Endothelial cell of umbilical vein (primary cell): ENCODE data around the gene SPATA18. TPM values are rescaled to one million over a fixed set of nuclear protein-coding genes. Genes with fewer than 3 reads are reported as not detected.

Experiments used
- BruUV-seq: library from RNA; stranded (reverse); fragments of 400-500 nt; replicated peaks from 2 replicates; lab custom pipeline; 2021; lab: Mats Ljungman, UMichigan
- CTCF ChIA-PET: fragments of 300-600, 350-600 bp; sonication (Branson Sonifier 250); formaldehyde crosslinking; loops from one replicate; lab custom pipeline; 2021; ENCODE audit warnings: antibody characterized with exemption, inconsistent platforms; lab: Charles Lee
- POLR2A ChIA-PET: fragments of 300-600, 350-600 bp; sonication (Branson Sonifier 250); formaldehyde crosslinking; loops from one replicate; lab custom pipeline; 2021; ENCODE audit warnings: antibody characterized with exemption, inconsistent platforms; lab: Charles Lee
- DNase-seq: peaks from one replicate; pipeline ENCODE4 v3.0.0-alpha.2; 2011; ENCODE audit warnings: low read depth, low spot score
- FAIRE-seq: peaks from 2 replicates; lab custom pipeline; 2011; peaks lifted over from hg19 to GRCh38; lab: Jason Lieb, UNC
- H2AFZ ChIP-seq: 2 replicates; pipeline ENCODE4 v1.6.0; 2012; ENCODE audit warnings: low read depth, low read length, control low read depth, inconsistent platforms
- H3K27ac ChIP-seq: 2 replicates; pipeline ENCODE4 v1.5.1; 2011; ENCODE audit warnings: low read depth, mild to moderate bottlenecking, control low read depth, low read length, moderate library complexity; ENCODE audit not compliant: insufficient read depth
- H3K27me3 ChIP-seq, 2 experiments: 2 replicates each; pipeline versions ENCODE4 v1.6.0 to v1.6.1; 2011; ENCODE audit warnings: low read length in 2 of 2, mixed read lengths in 1 of 2; ENCODE audit not compliant: control insufficient read depth in 2 of 2, insufficient read depth in 2 of 2
- H3K36me3 ChIP-seq, 2 experiments: 2 replicates in 1 of 2; 3 replicates in 1 of 2; pipeline ENCODE4 v1.5.1; 2011; ENCODE audit warnings: low read length in 2 of 2, mild to moderate bottlenecking in 1 of 2, moderate library complexity in 1 of 2; ENCODE audit not compliant: control insufficient read depth in 2 of 2, insufficient read depth in 2 of 2; ENCODE audit errors: extremely low read depth in 1 of 2
- H3K4me1 ChIP-seq: 3 replicates; pipeline ENCODE4 v1.5.1; 2011; ENCODE audit warnings: mild to moderate bottlenecking, low read length; ENCODE audit not compliant: control insufficient read depth, insufficient read depth; ENCODE audit errors: extremely low read depth
- H3K4me2 ChIP-seq: 2 replicates; pipeline ENCODE4 v1.6.1; 2011; ENCODE audit warnings: low read length, control low read depth, mixed read lengths; ENCODE audit not compliant: insufficient read depth
- H3K4me3 ChIP-seq, 3 experiments: fragments of 200-600 bp in 1 of 3; sonication (generic), shearing (Covaris generic) in 1 of 3; replicated peaks in 1 of 3; 2 replicates each; pipeline ENCODE4 v1.5.1; 2011 to 2016; ENCODE audit warnings: control low read depth in 3 of 3, low read length in 3 of 3, mild to moderate bottlenecking in 2 of 3, inconsistent platforms in 1 of 3, low read depth in 1 of 3, moderate library complexity in 1 of 3; ENCODE audit not compliant: insufficient read depth in 1 of 3
- H3K79me2 ChIP-seq: 2 replicates; pipeline ENCODE4 v1.6.0; 2012; ENCODE audit warnings: low read length, inconsistent platforms; ENCODE audit not compliant: control insufficient read depth, insufficient read depth
- H3K9ac ChIP-seq: replicated peaks from 2 replicates; pipeline ENCODE3; 2011; ENCODE audit warnings: low read length, control low read depth; ENCODE audit not compliant: insufficient read depth; ENCODE audit errors: extremely low read depth
- H3K9me1 ChIP-seq: replicated peaks from 3 replicates; pipeline ENCODE4 v1.6.0; 2011; ENCODE audit warnings: mild to moderate bottlenecking, low read length; ENCODE audit not compliant: control insufficient read depth, insufficient read depth; ENCODE audit errors: extremely low read depth
- H3K9me3 ChIP-seq: replicated peaks from 2 replicates; pipeline ENCODE4 v1.5.1; 2012; ENCODE audit warnings: low read length, inconsistent platforms; ENCODE audit not compliant: control insufficient read depth, insufficient read depth
- H4K20me1 ChIP-seq: replicated peaks from 2 replicates; pipeline ENCODE3; 2011; ENCODE audit warnings: mild to moderate bottlenecking, low read length; ENCODE audit not compliant: control insufficient read depth, insufficient read depth; ENCODE audit errors: extremely low read depth
- EZH2 ChIP-seq: IDR thresholded peaks from 2 replicates; pipeline ENCODE4 v1.6.1; 2012; ENCODE audit warnings: borderline replicate concordance, low read depth, mild to moderate bottlenecking, moderate library complexity, low read length, inconsistent platforms; ENCODE audit not compliant: severe bottlenecking
- FOS ChIP-seq: IDR thresholded peaks from 2 replicates; pipeline ENCODE4 v1.6.1; 2011; ENCODE audit warnings: mild to moderate bottlenecking, low read length, moderate library complexity, borderline replicate concordance; ENCODE audit not compliant: insufficient read depth
- GATA2 ChIP-seq: IDR thresholded peaks from 2 replicates; pipeline ENCODE4 v1.7.0; 2011; ENCODE audit warnings: low read depth, mild to moderate bottlenecking, moderate library complexity, mixed read lengths, low read length; ENCODE audit not compliant: insufficient read length, insufficient read depth
- JUN ChIP-seq: IDR thresholded peaks from 2 replicates; pipeline ENCODE4 v1.6.1; 2011; ENCODE audit warnings: borderline replicate concordance, low read depth; ENCODE audit not compliant: insufficient read length, insufficient read depth
- MYC ChIP-seq: IDR thresholded peaks from one replicate; pipeline ENCODE4 v1.6.1; 2011; ENCODE audit warnings: mild to moderate bottlenecking, low read depth, low read length
- POLR2A ChIP-seq: IDR thresholded peaks from 2 replicates; pipeline ENCODE4 v1.6.1; 2012; ENCODE audit warnings: low read depth, mild to moderate bottlenecking, control low read depth, low read length
- POLR2AphosphoS5 ChIP-seq: IDR thresholded peaks from 2 replicates; pipeline ENCODE4 v1.6.1; 2012; ENCODE audit warnings: low read depth, mild to moderate bottlenecking, control low read depth, low read length, moderate library complexity; ENCODE audit not compliant: insufficient read depth
- dilution Hi-C: fragments of 300-500 bp; cut with MboI; formaldehyde crosslinking; loops from one replicate; pipeline ENCODE4 v1.15.0; 2019; ENCODE audit warnings: low sequenced_read_pairs; ENCODE audit not compliant: extremely low pct_ligation_motif_present
- intact Hi-C: fragments of 100-400 bp; cut with micrococcal nuclease; formaldehyde crosslinking; loops from one replicate; pipeline ENCODE4 v1.10.0; 2022
- polyA plus RNA-seq, 4 experiments: library from polyadenylated mRNA; depleted of rRNA in 3 of 4; stranded (reverse) in 3 of 4; unstranded in 1 of 4; fragments of >200 nt; gene quantifications; 2 replicates each; pipeline versions ENCODE4 v1.2.1 to v1.2.3, GENCODE V29; 2011 to 2012; ENCODE audit warnings: missing spikeins in 1 of 4
- total RNA-seq: library from RNA; stranded (reverse); gene quantifications from 2 replicates; pipeline ENCODE4 v1.2.3, GENCODE V29; 2021
- TF ChIP-seq, protein P1 (sequence below): IDR thresholded peaks from 2 replicates; pipeline ENCODE4 v1.6.1; 2011; ENCODE audit not compliant: insufficient read depth, insufficient read length
- TF ChIP-seq, protein P2 (sequence below), 2 donors: IDR thresholded peaks; 1 replicate in 1 of 2; 2 replicates in 1 of 2; pipeline ENCODE4 v1.5.1; 2011; ENCODE audit warnings: low read length in 2 of 2, mild to moderate bottlenecking in 2 of 2, moderate library complexity in 2 of 2, control low read depth in 1 of 2, inconsistent platforms in 1 of 2, low read depth in 1 of 2; ENCODE audit not compliant: insufficient read depth in 1 of 2; ENCODE audit errors: extremely low read depth in 1 of 2

The SPATA18 gene
- total and polyA plus RNA-seq, 2 donors (not counting 3 experiments of a cell fraction or from before 2014, with no cell fraction given), result 2.7 to 4.6 TPM

DNA sequence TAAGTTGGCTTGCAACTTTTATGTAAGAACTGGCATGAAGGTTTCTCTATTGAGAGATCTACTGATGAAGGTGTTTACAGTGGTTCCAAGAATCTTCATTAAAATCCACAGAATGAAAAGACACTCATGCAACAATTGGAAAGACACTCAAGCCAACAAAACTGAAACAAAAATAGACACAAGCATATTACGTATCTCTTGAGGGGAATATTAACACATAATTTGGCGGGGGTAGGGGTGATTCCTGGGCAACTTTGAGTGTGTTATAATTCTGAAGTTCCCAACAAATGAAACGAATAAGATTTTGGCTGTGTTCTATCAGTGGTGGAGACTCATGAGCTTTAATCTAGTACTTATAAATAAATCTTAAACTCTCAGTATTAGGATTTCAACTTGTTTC is 75.1 kb downstream of the SPATA18 start:
- dilution Hi-C loops (no loop called here), intact Hi-C loops (no loop called here)
- Histone ChIP-seq H3K4me3 (no peak overlapping the region), H3K27ac (no peak overlapping the region), H3K36me3 (no peaks in the 10 kb centered on the region), H3K4me2 (no peak overlapping the region), H3K27me3 (no peaks in the 10 kb centered on the region), H2AFZ (no peak overlapping the region), H3K9me1 (no peaks in the 10 kb centered on the region), H3K79me2 (no peaks in the 10 kb centered on the region), H3K4me1 (no peaks in the 10 kb centered on the region), H3K9me3 (no peaks in the 10 kb centered on the region), H3K9ac (no peak overlapping the region), H4K20me1 (no peaks in the 10 kb centered on the region)
- no peak for DNase-seq
- TF ChIP-seq GATA2, result no peak
- TF ChIP-seq, protein P1, sequence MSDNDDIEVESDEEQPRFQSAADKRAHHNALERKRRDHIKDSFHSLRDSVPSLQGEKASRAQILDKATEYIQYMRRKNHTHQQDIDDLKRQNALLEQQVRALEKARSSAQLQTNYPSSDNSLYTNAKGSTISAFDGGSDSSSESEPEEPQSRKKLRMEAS, result no peak
- TF ChIP-seq POLR2AphosphoS5, result no peak
- no peak for TF ChIP-seq MYC
- TF ChIP-seq, protein P2, sequence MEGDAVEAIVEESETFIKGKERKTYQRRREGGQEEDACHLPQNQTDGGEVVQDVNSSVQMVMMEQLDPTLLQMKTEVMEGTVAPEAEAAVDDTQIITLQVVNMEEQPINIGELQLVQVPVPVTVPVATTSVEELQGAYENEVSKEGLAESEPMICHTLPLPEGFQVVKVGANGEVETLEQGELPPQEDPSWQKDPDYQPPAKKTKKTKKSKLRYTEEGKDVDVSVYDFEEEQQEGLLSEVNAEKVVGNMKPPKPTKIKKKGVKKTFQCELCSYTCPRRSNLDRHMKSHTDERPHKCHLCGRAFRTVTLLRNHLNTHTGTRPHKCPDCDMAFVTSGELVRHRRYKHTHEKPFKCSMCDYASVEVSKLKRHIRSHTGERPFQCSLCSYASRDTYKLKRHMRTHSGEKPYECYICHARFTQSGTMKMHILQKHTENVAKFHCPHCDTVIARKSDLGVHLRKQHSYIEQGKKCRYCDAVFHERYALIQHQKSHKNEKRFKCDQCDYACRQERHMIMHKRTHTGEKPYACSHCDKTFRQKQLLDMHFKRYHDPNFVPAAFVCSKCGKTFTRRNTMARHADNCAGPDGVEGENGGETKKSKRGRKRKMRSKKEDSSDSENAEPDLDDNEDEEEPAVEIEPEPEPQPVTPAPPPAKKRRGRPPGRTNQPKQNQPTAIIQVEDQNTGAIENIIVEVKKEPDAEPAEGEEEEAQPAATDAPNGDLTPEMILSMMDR (IDR thresholded peaks at IDR 0.05; ENCODE audit: extremely low read depth in 1 of 2, insufficient read depth in 1 of 2, low read depth in 1 of 2, low read length in 2 of 2), result no peak
- no TSS peak for BruUV-seq
- ChIA-PET POLR2A (no interaction called here), CTCF (no interaction called here)
- no peak for FAIRE-seq

DNA sequence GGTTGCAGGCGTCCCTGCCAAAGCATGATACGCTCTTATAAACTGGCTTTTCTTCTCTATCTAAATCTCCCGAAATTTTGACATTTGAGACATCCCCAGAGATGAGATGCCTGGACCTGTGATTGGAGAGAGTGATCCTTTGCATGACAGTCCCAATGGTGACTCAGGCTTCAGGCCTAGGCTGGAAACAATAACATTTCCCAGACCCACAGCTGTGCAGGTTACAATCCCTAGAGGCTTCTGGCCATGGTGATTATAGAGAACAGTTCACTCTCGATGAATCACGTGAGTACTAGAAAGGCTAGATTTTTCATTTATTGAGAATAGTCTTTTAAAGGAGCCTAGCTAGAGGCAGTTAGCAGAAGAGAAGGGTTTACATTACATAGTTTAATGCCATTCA is 75.9 kb downstream of the SPATA18 start:
- H3K4me2 ChIP-seq, result no peak overlapping the region
- no peak overlapping the region for H3K27ac ChIP-seq
- DNase-seq (no peak), FAIRE-seq (no peak)
- no peaks in the 10 kb centered on the region for H3K36me3 ChIP-seq
- no peaks in the 10 kb centered on the region for H3K9me1 ChIP-seq
- H3K79me2 ChIP-seq, result no peaks in the 10 kb centered on the region
- H3K27me3 ChIP-seq, result no peaks in the 10 kb centered on the region
- ChIA-PET POLR2A (no interaction called here), CTCF (no interaction called here)
- no TSS peak for BruUV-seq
- H3K4me1 ChIP-seq, result no peaks in the 10 kb centered on the region
- no peaks in the 10 kb centered on the region for H4K20me1 ChIP-seq
- H2AFZ ChIP-seq, result no peak overlapping the region
- no peak overlapping the region for H3K4me3 ChIP-seq
- dilution Hi-C loops (no loop called here), intact Hi-C loops (no loop called here)
- H3K9ac ChIP-seq, result no peak overlapping the region
- no peaks in the 10 kb centered on the region for H3K9me3 ChIP-seq
- TF ChIP-seq, protein P1, result no peak
- TF ChIP-seq EZH2 (no peak), MYC (no peak), FOS (no peak), GATA2 (no peak), JUN (no peak), POLR2A (no peak), POLR2AphosphoS5 (no peak)
- TF ChIP-seq, protein P2 (IDR thresholded peaks at IDR 0.05; ENCODE audit: extremely low read depth in 1 of 2, insufficient read depth in 1 of 2, low read depth in 1 of 2, low read length in 2 of 2), result no peak
